Osteoblast (primary cell): ENCODE data around the gene NDST4. TPM values are rescaled to one million over a fixed set of nuclear protein-coding genes. Genes with fewer than 3 reads are reported as not detected.

Experiments
- DNase-seq: peaks from one replicate; pipeline ENCODE4 v3.0.0; 2011; ENCODE audit warnings: low spot score, mixed read lengths; ENCODE audit not compliant: insufficient read length; ENCODE audit errors: missing footprints
- H2AFZ ChIP-seq: 2 replicates; pipeline ENCODE4 v1.6.0; 2011; ENCODE audit warnings: mild to moderate bottlenecking, low read length
- H3K27ac ChIP-seq: 2 replicates; pipeline ENCODE4 v1.5.1; 2011; ENCODE audit warnings: mild to moderate bottlenecking, low read depth, low read length, moderate library complexity
- H3K27me3 ChIP-seq: 2 replicates; pipeline ENCODE4 v1.6.0; 2012; ENCODE audit warnings: mild to moderate bottlenecking, control low read depth, inconsistent platforms, low read length, moderate library complexity; ENCODE audit not compliant: insufficient read depth
- H3K36me3 ChIP-seq: 2 replicates; pipeline ENCODE4 v1.5.1; 2011; ENCODE audit warnings: mild to moderate bottlenecking, low read length, control low read depth, moderate library complexity; ENCODE audit not compliant: insufficient read depth
- H3K4me1 ChIP-seq: 2 replicates; pipeline ENCODE4 v1.5.1; 2011; ENCODE audit warnings: mild to moderate bottlenecking, low read length, control low read depth, moderate library complexity; ENCODE audit not compliant: insufficient read depth
- H3K4me2 ChIP-seq: 2 replicates; pipeline ENCODE4 v1.6.0; 2011; ENCODE audit warnings: mild to moderate bottlenecking, low read length; ENCODE audit not compliant: insufficient read depth
- H3K4me3 ChIP-seq: fragments of 200-600 bp; sonication (generic); 3 replicates; pipeline ENCODE4 v1.5.1; 2012; ENCODE audit warnings: mild to moderate bottlenecking, low read length, inconsistent platforms; ENCODE audit not compliant: insufficient read depth
- H3K79me2 ChIP-seq: 2 replicates; pipeline ENCODE4 v1.6.0; 2012; ENCODE audit warnings: mild to moderate bottlenecking, low read length, control low read depth, inconsistent platforms; ENCODE audit not compliant: insufficient read depth
- H3K9me3 ChIP-seq: 2 replicates; pipeline ENCODE4 v1.5.1; 2011; ENCODE audit warnings: low read depth, low read length, control low read depth
- H4K20me1 ChIP-seq: 2 replicates; pipeline ENCODE4 v1.6.0; 2012; ENCODE audit warnings: mild to moderate bottlenecking, low read length, control low read depth; ENCODE audit not compliant: insufficient read depth
- CTCF ChIP-seq: IDR thresholded peaks from 2 replicates; pipeline ENCODE4 v1.5.1; 2011; ENCODE audit warnings: mild to moderate bottlenecking, low read depth, low read length, moderate library complexity; ENCODE audit errors: extremely low read depth
- total RNA-seq: library from RNA; depleted of rRNA; stranded (reverse); fragments of >200 nt; gene quantifications from 2 replicates; pipeline ENCODE4 v1.2.3, GENCODE V29; 2012

NDST4 gene
- total RNA-seq, 1 donor, result not detected

DNA sequence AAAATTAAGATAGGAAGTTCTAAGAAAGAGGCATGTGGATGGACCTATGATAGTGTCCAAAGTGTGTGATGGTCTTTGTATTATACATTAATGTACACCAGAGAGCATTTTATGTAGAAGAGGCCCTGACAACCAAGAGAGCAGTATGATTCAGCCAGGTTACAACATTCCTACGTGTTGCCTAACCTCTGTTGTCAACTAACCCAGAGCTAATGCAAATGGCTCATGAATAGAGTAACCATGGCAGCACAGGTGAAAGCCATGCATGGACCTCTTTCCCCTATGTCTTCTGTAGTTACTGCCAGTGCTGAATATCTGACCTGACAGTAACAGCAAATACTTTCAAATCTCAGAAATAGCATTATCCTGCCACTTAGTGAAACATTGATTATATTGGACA lies 255.6 kb downstream of the NDST4 start:
- no peak for TF ChIP-seq CTCF
- H3K4me3 ChIP-seq, result no peak overlapping the region
- no peak for DNase-seq
- H3K9me3 ChIP-seq, result no peaks in the 10 kb centered on the region
- no peak overlapping the region for H3K27ac ChIP-seq
- H3K79me2 ChIP-seq, result no peaks in the 10 kb centered on the region
- no peak overlapping the region for H3K4me2 ChIP-seq
- no peaks in the 10 kb centered on the region for H3K4me1 ChIP-seq
- H2AFZ ChIP-seq, result no peak overlapping the region
- no peaks in the 10 kb centered on the region for H3K36me3 ChIP-seq
- H4K20me1 ChIP-seq, result no peaks in the 10 kb centered on the region
- H3K27me3 ChIP-seq, result no peaks in the 10 kb centered on the region

DNA sequence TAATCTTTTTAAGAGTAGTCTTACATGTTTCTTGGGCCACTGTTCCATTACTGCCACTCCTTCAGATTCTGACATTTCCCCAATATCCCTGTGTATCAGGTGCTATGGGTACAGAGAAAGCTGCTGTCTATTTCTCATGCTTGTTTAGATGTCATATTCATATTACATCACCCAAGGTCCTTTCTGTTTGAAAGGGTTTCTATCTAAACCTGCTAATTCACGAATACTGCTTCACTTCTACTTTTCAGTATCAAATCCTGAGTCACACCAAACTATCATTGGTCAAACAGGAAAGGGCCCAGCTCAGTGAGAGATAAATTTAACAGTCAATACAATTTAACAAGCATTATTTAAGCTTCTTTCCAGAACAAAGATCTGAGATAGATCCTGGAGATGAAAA lies 273.4 kb downstream of the NDST4 start:
- no peak for DNase-seq
- Histone ChIP-seq H3K4me1 (no peaks in the 10 kb centered on the region), H4K20me1 (no peaks in the 10 kb centered on the region), H3K27me3 (no peaks in the 10 kb centered on the region), H3K9me3 (no peaks in the 10 kb centered on the region), H3K4me2 (no peak overlapping the region), H2AFZ (no peak overlapping the region), H3K36me3 (no peaks in the 10 kb centered on the region), H3K4me3 (no peak overlapping the region), H3K27ac (no peak overlapping the region), H3K79me2 (no peaks in the 10 kb centered on the region)
- TF ChIP-seq CTCF, result no peak

DNA sequence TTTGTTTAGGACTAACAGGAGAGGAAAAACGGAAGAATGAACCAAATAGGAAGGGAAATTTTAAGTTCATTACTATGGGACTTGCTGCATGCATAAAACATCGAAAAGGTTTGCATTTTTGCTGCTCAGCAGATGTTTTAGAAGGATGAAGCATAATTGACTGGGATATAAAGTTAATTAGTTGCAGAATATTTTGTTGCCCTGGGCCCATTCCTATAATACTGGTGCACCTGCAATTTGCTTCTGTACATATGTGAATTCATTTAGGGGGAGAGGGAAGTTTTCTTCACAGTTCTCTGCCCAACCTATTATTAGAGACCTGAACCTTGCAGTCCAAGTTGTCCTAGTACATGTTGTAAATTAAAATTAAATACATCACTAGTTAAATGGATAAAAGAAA lies 282.8 kb downstream of the NDST4 start:
- Histone ChIP-seq H2AFZ (no peak overlapping the region), H3K4me2 (no peak overlapping the region), H3K27ac (no peak overlapping the region), H3K4me3 (no peak overlapping the region), H4K20me1 (no peaks in the 10 kb centered on the region), H3K79me2 (no peaks in the 10 kb centered on the region), H3K27me3 (no peaks in the 10 kb centered on the region), H3K4me1 (no peaks in the 10 kb centered on the region), H3K36me3 (no peaks in the 10 kb centered on the region), H3K9me3 (peaks cover 3% of the 10 kb centered on the region)
- no peak for TF ChIP-seq CTCF
- no peak for DNase-seq

GRCh38 chr4:114827651-114828050 lies 285.8 kb downstream of the NDST4 start:
- no peaks in the 10 kb centered on the region for H3K4me1 ChIP-seq
- no peak overlapping the region for H2AFZ ChIP-seq
- H3K4me3 ChIP-seq, result no peak overlapping the region
- no peaks in the 10 kb centered on the region for H3K79me2 ChIP-seq
- no peak overlapping the region for H3K4me2 ChIP-seq
- H3K36me3 ChIP-seq, result no peaks in the 10 kb centered on the region
- peaks cover 2% of the 10 kb centered on the region for H3K9me3 ChIP-seq
- TF ChIP-seq CTCF, result no peak
- H3K27ac ChIP-seq, result no peak overlapping the region
- no peak for DNase-seq
- no peaks in the 10 kb centered on the region for H3K27me3 ChIP-seq
- H4K20me1 ChIP-seq, result no peaks in the 10 kb centered on the region
